NK-92 (cell line): ENCODE measurements around the gene CACNA2D3.

Experiments used
- DNase-seq: peaks from one replicate; lab custom pipeline; 2025; ENCODE audit not compliant: unreplicated experiment; lab: John Stamatoyannopoulos, UW

CACNA2D3 gene

DNA sequence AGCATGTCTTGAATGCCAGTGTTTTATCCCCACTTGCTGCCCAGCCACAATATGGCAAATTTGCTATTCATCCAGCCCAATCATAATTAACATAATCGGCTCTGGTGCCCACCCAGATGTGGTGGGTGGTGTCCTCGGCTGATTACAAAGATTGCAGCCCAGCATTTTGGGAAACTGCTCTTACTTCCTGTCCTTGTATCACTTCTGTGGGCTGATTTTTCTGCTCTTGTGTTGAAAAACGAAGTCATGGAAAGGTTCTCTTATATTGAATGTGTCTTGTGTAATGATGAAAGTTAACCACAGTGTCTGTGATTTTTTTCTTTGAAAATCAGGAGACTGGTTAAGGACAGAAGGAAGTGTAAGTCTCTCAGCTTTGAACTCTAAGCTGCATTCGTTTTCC, 141.7 kb downstream of the CACNA2D3 start:
- DNase-seq: no peak

- no peak for DNase-seq
These were observed 148.6 kb downstream of the CACNA2D3 start for GRCh38 chr3:54270816-54271526.

DNA sequence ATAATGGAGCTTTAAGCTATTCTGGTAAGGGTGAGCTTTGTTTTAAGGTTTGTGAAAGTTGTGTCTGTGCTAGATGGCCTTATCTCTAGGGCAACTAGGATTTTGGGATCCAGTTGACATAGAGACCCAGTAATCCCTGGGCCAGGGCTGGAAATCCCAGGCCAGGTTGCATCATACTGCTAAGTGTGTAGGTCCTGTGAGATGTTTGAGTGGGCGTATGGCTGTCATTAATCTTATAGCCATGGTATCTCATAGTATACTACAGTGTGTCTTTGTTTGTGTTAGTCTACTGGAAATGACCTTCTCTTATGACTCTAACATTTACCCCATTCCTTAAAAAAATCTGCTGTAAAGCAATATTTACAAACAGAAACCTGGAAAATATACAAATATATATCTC, 151.4 kb downstream of the CACNA2D3 start:
- no peak for DNase-seq

GRCh38 chr3:54274607-54275006, 152.3 kb downstream of the CACNA2D3 start:
- no peak for DNase-seq

DNA sequence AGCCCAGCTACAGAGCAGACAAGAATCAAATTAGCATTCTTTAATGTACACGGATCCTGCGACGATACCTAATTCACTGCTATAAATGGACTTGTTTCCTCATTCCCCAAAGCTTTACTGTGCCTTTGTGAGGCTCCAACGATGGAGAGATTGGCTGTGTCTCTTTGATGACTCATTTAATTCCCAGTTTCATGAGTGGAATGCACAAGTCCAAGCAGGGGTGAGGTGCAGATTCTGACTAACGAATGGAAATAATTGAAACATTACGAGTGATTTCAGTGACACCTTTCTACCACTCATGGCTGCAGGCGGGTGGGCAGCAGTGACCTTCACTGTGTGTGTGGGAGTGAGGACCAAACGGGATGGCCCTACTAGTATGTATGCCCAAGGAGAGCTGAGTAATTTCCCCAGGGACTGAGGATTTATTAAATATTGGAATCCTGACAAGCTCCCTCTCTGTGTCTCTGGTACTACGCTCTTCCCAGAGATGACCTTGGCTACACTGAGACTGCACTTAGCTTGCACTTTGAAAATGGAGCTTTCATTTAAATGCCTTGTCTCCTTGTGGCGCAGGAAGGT, 156.7 kb downstream of the CACNA2D3 start:
- no peak for DNase-seq

GRCh38 chr3:54283470-54283869, 161.1 kb downstream of the CACNA2D3 start:
- DNase-seq: no peak

- no peak for DNase-seq
These were observed 171.9 kb downstream of the CACNA2D3 start for GRCh38 chr3:54294214-54294613.

- DNase-seq: no peak
These were observed 174.2 kb downstream of the CACNA2D3 start for GRCh38 chr3:54296531-54296930.

- no peak for DNase-seq
These were observed 177.0 kb downstream of the CACNA2D3 start for GRCh38 chr3:54299169-54299935.

- DNase-seq: no peak
These were observed 181.4 kb downstream of the CACNA2D3 start for GRCh38 chr3:54303517-54304375.

- no peak for DNase-seq
These were observed 182.5 kb downstream of the CACNA2D3 start for GRCh38 chr3:54304877-54305276.

DNA sequence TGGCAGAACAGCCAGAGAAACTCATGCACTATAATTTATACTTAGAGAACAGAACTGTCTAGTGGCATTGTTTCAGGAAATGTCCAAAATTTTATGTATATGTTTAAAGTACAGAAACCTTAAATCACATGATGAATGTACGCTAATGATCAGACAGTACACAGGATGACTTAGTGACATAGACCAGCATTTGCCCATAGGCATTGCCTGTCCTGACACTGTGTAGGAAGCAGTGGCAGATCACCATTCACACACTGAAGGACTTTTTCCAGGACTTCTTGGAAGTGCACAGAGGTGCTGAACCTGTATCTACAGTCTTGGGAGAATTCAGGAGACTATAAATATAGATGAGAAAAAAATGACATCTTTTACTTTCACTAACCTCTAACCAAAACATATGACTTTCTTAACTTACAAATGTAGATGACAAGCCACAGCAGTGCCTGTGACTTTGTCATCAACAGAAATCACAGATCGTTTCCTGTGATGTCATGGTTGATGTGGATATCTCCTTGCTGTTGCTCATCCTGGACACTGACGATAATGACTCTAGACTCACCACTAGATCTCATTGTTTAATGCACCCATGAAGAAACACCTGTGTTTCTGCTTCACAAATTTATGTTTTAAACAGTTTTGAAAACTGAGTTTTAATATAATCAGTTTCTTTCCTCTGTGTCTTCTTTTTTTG, 183.2 kb downstream of the CACNA2D3 start:
- no peak for DNase-seq

DNA sequence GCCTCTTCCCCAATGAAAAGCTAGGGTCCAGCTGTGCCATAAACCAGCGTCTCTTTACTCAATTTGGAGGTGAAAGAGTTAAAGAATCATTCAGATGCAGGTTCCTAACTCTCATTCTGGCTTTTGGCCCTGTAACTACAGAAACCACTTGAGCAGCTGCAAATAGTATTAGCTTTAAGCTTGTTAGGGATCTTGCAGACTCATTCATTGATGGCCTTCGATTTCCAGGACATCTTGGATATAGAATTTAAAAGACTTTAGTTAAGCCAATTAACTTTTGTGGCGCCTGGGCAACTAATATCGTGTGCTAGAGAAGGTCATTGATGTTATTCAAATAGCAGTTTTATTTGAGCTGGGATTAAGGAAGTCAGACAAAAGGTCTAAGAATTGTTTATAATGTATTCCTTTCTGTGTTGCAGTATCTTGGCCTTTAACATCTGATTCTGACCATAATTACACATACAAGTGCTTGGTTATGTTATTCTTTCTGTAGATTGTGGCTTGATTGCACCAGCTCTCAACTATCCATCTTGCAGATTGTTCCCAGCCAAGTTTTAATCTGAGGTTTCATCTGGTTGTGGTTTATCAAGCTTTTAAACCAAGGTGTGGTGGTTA, 185.3 kb downstream of the CACNA2D3 start:
- DNase-seq: no peak

DNA sequence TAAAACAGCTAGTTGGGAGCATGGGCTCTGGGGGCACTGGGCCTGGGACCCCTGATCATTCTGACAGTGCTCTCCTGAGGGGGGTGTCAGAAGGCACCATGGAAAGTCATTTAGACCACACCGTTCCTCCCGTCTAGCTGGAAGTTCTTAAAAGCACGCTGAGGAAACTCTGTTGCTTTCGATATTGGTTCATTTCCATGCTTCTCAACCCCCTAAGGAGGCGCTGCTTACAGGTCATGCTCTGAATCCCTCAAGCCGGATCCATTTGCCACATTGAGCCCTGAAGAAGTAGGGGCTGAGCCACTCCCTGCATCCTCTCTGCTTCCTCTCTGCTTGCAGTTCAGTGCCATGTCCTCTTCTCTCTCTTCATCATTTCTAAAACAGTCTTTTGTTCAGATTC, 187.2 kb downstream of the CACNA2D3 start:
- DNase-seq: no peak

GRCh38 chr3:54311211-54311747, 188.9 kb downstream of the CACNA2D3 start:
- no peak for DNase-seq

DNA sequence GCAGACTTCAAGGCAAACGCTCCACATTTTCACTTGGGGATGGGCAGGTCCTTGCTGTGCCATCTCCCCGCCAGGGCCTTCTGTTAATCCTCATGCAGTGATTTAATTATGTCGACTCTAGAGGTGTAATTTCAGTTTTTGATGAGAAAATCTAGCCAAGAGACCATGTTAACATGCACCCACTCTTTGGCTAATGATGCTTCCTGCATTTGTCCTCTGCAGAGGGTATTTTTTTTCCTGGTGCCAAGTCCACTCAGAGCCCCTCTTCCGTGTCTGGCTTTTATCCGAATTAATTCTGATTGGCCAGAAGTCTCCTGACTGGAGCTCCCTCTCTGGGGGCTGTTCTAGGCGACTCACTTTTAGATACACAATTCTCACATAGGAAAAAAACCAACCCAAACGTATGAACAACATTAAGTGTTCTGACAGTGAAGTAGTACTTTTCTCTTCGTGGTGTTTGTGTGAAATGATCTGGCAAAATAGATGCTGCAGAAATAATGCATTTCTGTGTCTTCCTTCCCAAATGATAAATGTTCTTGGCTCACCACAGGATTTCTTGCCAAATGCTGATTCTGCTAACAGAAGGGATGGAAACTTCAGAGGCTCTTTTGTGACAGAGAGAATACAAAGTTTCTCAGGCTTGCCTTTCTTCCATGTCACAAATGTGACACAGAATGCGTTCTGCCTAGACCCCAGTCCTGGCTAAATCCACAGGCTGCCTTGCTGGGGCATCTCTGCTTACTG, 190.0 kb downstream of the CACNA2D3 start:
- DNase-seq: no peak

- no peak for DNase-seq
These were observed 191.1 kb downstream of the CACNA2D3 start for GRCh38 chr3:54313418-54313817.

DNA sequence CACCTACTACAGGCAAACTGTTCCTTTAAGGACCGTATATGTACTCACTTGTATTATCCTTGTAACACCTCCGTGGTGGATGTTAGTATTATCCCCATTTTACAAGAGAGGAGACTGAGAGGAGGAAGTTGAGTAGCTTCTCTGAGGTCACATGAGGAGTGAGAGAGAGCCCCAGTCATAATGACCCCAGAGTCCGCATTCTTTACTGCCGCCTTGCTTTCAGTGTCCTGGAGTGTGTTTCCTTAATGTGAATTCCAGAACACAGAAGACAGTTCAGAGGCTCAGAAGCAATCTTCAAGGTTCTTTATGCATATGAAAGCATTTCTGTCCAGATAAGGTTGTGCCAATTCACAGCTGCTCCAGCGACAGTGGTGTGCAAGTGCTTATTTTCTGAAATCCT, 199.2 kb downstream of the CACNA2D3 start:
- DNase-seq: no peak

- no peak for DNase-seq
These were observed 200.0 kb downstream of the CACNA2D3 start for GRCh38 chr3:54322354-54322753.
